ENCODE measurements around the gene CCSER2.

GRCh38 chr10:84331091-84331490 lies 2.7 kb downstream of the CCSER2 start:
- TF ChIP-seq, protein P1, sequence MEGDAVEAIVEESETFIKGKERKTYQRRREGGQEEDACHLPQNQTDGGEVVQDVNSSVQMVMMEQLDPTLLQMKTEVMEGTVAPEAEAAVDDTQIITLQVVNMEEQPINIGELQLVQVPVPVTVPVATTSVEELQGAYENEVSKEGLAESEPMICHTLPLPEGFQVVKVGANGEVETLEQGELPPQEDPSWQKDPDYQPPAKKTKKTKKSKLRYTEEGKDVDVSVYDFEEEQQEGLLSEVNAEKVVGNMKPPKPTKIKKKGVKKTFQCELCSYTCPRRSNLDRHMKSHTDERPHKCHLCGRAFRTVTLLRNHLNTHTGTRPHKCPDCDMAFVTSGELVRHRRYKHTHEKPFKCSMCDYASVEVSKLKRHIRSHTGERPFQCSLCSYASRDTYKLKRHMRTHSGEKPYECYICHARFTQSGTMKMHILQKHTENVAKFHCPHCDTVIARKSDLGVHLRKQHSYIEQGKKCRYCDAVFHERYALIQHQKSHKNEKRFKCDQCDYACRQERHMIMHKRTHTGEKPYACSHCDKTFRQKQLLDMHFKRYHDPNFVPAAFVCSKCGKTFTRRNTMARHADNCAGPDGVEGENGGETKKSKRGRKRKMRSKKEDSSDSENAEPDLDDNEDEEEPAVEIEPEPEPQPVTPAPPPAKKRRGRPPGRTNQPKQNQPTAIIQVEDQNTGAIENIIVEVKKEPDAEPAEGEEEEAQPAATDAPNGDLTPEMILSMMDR (IDR thresholded peaks at IDR 0.05), result no peak
- TF ChIP-seq POLR2AphosphoS5 (IDR thresholded peaks at IDR 0.05) (no peak), POLR2A (IDR thresholded peaks at IDR 0.05) (no peak)
